ENCODE measurements around the gene STAG3.
"Not testable (repeated sequence)": the region's sequence is repeated elsewhere in the genome, so short reads cannot be mapped to it uniquely, and the experiment has no call there.

The STAG3 gene

GRCh38 chr7:100246121-100246864 is 68.6 kb downstream of the STAG3 start:
- DNase-seq (ENCODE audit: low read depth in 2 of 3, low spot score in 1 of 3), result not testable (repeated sequence)

- DNase-seq (ENCODE audit: low read depth in 2 of 3, low spot score in 1 of 3), result not testable (repeated sequence)
Measured at GRCh38 chr7:100246865-100247137, 69.1 kb downstream of the STAG3 start.

GRCh38 chr7:100247152-100247757 is 69.5 kb downstream of the STAG3 start:
- DNase-seq (ENCODE audit: low read depth in 2 of 3, low spot score in 1 of 3), result no peak

- no peak for DNase-seq (ENCODE audit: low read depth in 2 of 3, low spot score in 1 of 3)
Measured at GRCh38 chr7:100248483-100248882, 70.8 kb downstream of the STAG3 start.

GRCh38 chr7:100257017-100257416 is 79.3 kb downstream of the STAG3 start:
- DNase-seq (ENCODE audit: low read depth in 2 of 3, low spot score in 1 of 3), result no peak

GRCh38 chr7:100259984-100260383 is 82.3 kb downstream of the STAG3 start:
- not testable (repeated sequence) for DNase-seq (ENCODE audit: low read depth in 2 of 3, low spot score in 1 of 3)

GRCh38 chr7:100262896-100263295 is 85.2 kb downstream of the STAG3 start:
- DNase-seq (ENCODE audit: low read depth in 2 of 3, low spot score in 1 of 3), result not testable (repeated sequence)
